Colonic mucosa (tissue), 4 donors: ENCODE data around the gene MYLK. TPM values are rescaled to one million over a fixed set of nuclear protein-coding genes. Genes with fewer than 3 reads are reported as not detected.

Source experiments
- DNase-seq: peaks from one replicate; pipeline ENCODE4 v3.0.0-alpha.2; 2020
- H3K27ac ChIP-seq: fragments of 200-600 bp; one replicate; pipeline ENCODE4 v1.8.0; 2021
- H3K27me3 ChIP-seq: fragments of 200-600 bp; one replicate; pipeline ENCODE4 v1.8.0; 2021
- H3K36me3 ChIP-seq: fragments of 200-600 bp; one replicate; pipeline ENCODE4 v1.8.0; 2021
- H3K4me1 ChIP-seq: fragments of 200-600 bp; one replicate; pipeline ENCODE4 v1.8.0; 2021; ENCODE audit warnings: mild to moderate bottlenecking
- H3K4me3 ChIP-seq: fragments of 200-600 bp; one replicate; pipeline ENCODE4 v1.8.0; 2021
- H3K9ac ChIP-seq, 2 donors: one replicate each; pipeline ENCODE4 v1.7.0; 2013; ENCODE audit warnings: control low read depth in 2 of 2, low read depth in 2 of 2, low read length in 2 of 2
- H3K9me3 ChIP-seq: fragments of 200-600 bp; one replicate; pipeline ENCODE4 v1.8.0; 2021
- intact Hi-C: fragments of 100-400 bp; cut with DNase I; formaldehyde crosslinking; loops from one replicate; pipeline ENCODE4 v1.14.1; 2022
- total RNA-seq, 2 donors: library from RNA; stranded (reverse); fragmentation: NEBNext Ultra II Directional in 1 of 2; extraction: Animal tissue kit (Norgen Biotek cat#: 25700) in 1 of 2; gene quantifications; one replicate each; pipeline ENCODE4 v1.2.1, GENCODE V29; 2021
- TF ChIP-seq, protein P1 (sequence below): fragments of 200-600 bp; IDR thresholded peaks from one replicate; pipeline ENCODE4 v1.8.0; 2022; ENCODE audit warnings: antibody characterized with exemption, mild to moderate bottlenecking
- donor health status: healthy.
- donor health status: DM: no; HTN: no; CAD: no.
- donor health status: DM: no; HTN: no; CAD: no.

MYLK gene
- total RNA-seq, 2 donors from 2014 or later, result 58.8 to 267 TPM

DNA sequence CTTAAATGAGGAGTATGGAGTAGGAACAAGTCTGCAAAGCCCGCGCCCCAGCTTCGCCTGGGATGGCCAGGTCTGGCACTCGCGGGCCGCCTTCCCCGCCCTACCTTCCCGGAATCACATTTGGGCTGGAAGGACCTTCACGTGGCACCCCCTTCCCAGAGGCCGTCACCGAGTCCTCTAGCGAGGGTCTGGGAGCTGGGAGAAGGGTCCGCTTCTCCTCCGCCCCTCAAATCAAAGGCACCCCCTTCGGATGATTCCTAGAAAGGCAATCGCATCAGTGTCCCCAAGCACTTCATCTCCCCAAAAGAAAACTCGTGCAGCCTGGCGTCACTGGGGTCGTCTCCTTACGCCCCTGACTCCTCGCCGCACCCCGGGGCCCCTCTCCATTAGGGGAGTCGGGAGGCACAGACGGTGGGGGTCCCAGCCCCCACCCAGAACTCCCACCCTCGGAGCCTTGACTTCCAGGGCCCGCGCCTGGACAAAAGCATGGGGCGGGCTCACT, 380 bp downstream of the MYLK start:
- no peaks in the 10 kb centered on the region for H3K36me3 ChIP-seq
- peak overlapping the region; percentile 45 for H3K4me3 ChIP-seq
- peak overlapping the region; percentile 55 to 56 for H3K9ac ChIP-seq
- intact Hi-C loops, result loop anchor here (10.0 kb wide), 1 partner anchor 101 kb away; no protein-coding TSS in a partner anchor
- H3K27ac ChIP-seq, result no peak overlapping the region
- TF ChIP-seq, protein P1, sequence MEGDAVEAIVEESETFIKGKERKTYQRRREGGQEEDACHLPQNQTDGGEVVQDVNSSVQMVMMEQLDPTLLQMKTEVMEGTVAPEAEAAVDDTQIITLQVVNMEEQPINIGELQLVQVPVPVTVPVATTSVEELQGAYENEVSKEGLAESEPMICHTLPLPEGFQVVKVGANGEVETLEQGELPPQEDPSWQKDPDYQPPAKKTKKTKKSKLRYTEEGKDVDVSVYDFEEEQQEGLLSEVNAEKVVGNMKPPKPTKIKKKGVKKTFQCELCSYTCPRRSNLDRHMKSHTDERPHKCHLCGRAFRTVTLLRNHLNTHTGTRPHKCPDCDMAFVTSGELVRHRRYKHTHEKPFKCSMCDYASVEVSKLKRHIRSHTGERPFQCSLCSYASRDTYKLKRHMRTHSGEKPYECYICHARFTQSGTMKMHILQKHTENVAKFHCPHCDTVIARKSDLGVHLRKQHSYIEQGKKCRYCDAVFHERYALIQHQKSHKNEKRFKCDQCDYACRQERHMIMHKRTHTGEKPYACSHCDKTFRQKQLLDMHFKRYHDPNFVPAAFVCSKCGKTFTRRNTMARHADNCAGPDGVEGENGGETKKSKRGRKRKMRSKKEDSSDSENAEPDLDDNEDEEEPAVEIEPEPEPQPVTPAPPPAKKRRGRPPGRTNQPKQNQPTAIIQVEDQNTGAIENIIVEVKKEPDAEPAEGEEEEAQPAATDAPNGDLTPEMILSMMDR, result no peak
- peaks cover 4% of the 10 kb centered on the region for H3K4me1 ChIP-seq
- no peaks in the 10 kb centered on the region for H3K9me3 ChIP-seq
- peak; percentile 42 for DNase-seq
- no peaks in the 10 kb centered on the region for H3K27me3 ChIP-seq

DNA sequence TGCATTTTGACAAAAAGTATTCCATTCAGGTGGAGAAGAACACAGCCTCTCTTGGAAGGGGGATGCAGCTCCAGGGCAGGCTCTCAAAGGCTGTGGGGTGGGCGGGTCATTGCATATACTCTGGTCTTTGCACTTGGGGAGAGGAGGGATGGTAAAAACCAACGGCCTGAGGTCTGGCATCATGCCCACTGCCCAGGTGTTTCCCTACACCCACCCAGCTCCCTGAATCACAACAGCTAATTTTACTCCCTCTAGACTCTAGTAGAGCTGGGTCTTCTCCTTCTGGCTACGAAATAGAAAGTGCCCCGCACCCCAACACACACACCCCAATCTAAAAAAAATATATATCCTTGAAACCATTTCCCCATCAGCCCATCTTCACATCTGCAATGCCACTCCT, 1.0 kb downstream of the MYLK start:
- TF ChIP-seq, protein P1, result no peak
- intact Hi-C loops, result loop anchor here (10.0 kb wide), 1 partner anchor 102 kb away; no protein-coding TSS in a partner anchor
- no peak for DNase-seq
- H3K27me3 ChIP-seq, result no peaks in the 10 kb centered on the region
- no peak overlapping the region for H3K27ac ChIP-seq
- H3K4me3 ChIP-seq, result peak overlapping the region; percentile 45
- H3K4me1 ChIP-seq, result peaks cover 4% of the 10 kb centered on the region
- no peaks in the 10 kb centered on the region for H3K36me3 ChIP-seq
- H3K9ac ChIP-seq, result no peak overlapping the region
- H3K9me3 ChIP-seq, result no peaks in the 10 kb centered on the region

DNA sequence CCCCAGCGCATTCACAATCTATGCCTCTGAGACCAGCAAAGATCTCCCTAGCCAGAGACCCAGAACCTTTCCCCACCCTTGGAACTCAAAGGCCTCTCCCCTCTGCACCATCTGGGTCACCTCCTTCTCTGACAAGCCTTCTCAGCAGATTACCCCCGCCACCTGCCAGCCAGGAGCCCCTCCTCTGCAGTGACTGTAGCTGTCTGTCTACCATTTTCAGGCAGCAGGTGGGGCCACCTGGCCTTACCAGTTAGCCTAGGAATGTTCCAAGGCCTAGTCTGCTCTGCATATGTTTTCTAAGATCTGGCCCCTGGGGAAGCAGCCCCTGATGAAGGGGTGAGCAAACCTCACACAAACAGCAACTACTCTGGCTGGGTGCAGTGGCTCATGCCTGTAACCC, 2.4 kb downstream of the MYLK start:
- Histone ChIP-seq H3K9me3 (no peaks in the 10 kb centered on the region), H3K27ac (no peak overlapping the region), H3K36me3 (no peaks in the 10 kb centered on the region), H3K4me1 (peaks cover 4% of the 10 kb centered on the region), H3K27me3 (no peaks in the 10 kb centered on the region), H3K9ac (no peak overlapping the region), H3K4me3 (no peak overlapping the region)
- TF ChIP-seq, protein P1, result no peak
- intact Hi-C loops, result loop anchor here (10.0 kb wide), 1 partner anchor 103 kb away; no protein-coding TSS in a partner anchor
- no peak for DNase-seq

DNA sequence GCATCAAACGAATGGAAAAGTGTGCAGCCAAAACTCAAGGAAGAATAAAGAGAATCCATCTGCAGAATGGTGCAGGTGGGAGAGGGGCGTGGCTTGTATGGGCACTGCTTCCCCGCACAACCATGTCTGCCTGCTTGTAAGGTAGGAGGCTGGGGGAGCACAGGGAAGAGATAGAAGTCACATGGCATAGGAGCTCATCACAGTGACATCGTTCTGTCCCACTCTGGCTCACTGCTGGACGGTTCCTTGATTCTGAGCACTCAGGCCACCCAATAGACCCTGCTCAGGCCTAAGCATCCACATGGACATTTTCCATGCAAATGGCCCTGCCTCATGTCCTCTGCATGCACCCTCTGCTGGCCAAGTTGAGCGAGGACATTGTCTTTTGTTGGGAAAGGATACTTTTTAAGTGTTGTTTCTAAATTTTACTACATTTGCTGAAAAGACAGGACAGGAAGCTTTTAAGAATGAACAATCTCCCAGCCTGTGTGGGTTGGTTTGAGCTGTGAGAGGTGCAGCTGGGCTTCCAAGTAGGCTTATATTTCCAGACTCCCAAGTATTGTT, 3.1 kb downstream of the MYLK start:
- H3K27me3 ChIP-seq, result no peaks in the 10 kb centered on the region
- H3K4me3 ChIP-seq, result no peak overlapping the region
- H3K9me3 ChIP-seq, result no peaks in the 10 kb centered on the region
- no peak overlapping the region for H3K27ac ChIP-seq
- intact Hi-C loops, result loop anchor here (10.0 kb wide), 1 partner anchor 104 kb away; no protein-coding TSS in a partner anchor
- peaks cover 4% of the 10 kb centered on the region for H3K4me1 ChIP-seq
- H3K9ac ChIP-seq, result no peak overlapping the region
- TF ChIP-seq, protein P1, result no peak
- peak; percentile 24 for DNase-seq
- H3K36me3 ChIP-seq, result no peaks in the 10 kb centered on the region

DNA sequence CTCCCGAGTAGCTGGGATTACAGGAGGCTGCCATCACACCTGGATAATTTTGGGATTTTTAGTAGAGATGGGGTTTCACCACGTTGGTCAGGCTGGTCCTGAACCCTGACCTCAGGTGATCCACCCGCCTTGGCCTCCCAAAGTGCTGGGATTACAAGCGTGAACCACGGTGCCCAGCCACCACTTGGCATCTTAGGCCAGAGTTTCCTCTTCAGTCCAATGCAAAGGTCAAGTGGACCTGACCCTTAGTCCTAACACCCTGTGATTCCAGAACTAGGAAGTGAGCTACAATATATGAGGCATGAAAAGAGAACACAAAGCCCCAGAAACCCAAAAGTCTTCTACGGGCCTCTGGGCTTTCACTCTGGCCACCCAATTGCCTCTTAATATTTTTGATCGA, 5.3 kb downstream of the MYLK start:
- Histone ChIP-seq H3K4me1 (peaks cover 4% of the 10 kb centered on the region), H3K27ac (no peak overlapping the region), H3K9me3 (no peaks in the 10 kb centered on the region), H3K27me3 (no peaks in the 10 kb centered on the region), H3K4me3 (no peak overlapping the region), H3K9ac (no peak overlapping the region), H3K36me3 (no peaks in the 10 kb centered on the region)
- TF ChIP-seq, protein P1, result no peak
- intact Hi-C loops, result no loop called here
- no peak for DNase-seq
